GM12875 (cell line): ENCODE measurements around the gene TIAM2.
"Not testable (repeated sequence)": the region's sequence is repeated elsewhere in the genome, so short reads cannot be mapped to it uniquely, and the experiment has no call there.

ENCODE experiments used
- H3K4me3 ChIP-seq: one replicate; pipeline ENCODE4 v1.5.1; 2011; ENCODE audit warnings: low read depth, low read length, control low read depth
- TF ChIP-seq, protein P1 (sequence below): IDR thresholded peaks from 2 replicates; pipeline ENCODE4 v1.5.1; 2011; ENCODE audit warnings: low read depth, mild to moderate bottlenecking, control low read depth, inconsistent platforms, low read length, moderate library complexity, borderline replicate concordance; ENCODE audit not compliant: insufficient read depth

The TIAM2 gene

DNA sequence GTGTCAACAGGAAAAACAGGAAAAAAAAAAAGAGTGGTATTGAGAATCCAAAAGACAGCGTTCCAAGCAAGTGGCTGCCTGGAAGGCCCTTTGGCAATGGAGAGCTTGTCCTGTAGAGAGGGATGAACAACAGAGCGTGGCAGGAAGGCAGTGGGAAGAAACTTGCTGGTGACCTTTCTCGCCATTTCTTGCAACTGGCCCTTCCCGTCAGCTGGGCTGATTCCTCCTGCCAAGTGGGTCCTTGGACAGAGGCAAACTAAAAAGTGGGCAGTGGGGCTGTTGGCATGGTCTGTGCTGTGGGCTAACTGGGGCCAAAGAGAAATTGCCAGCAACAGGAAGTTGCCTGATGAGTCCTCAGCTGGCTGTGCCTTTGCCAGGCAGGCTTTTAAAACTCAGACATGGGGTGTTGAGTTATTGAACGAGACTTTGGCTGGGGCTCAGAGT lies 224.8 kb downstream of the TIAM2 start:
- no peak overlapping the region for H3K4me3 ChIP-seq
- TF ChIP-seq, protein P1, sequence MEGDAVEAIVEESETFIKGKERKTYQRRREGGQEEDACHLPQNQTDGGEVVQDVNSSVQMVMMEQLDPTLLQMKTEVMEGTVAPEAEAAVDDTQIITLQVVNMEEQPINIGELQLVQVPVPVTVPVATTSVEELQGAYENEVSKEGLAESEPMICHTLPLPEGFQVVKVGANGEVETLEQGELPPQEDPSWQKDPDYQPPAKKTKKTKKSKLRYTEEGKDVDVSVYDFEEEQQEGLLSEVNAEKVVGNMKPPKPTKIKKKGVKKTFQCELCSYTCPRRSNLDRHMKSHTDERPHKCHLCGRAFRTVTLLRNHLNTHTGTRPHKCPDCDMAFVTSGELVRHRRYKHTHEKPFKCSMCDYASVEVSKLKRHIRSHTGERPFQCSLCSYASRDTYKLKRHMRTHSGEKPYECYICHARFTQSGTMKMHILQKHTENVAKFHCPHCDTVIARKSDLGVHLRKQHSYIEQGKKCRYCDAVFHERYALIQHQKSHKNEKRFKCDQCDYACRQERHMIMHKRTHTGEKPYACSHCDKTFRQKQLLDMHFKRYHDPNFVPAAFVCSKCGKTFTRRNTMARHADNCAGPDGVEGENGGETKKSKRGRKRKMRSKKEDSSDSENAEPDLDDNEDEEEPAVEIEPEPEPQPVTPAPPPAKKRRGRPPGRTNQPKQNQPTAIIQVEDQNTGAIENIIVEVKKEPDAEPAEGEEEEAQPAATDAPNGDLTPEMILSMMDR, result no peak

DNA sequence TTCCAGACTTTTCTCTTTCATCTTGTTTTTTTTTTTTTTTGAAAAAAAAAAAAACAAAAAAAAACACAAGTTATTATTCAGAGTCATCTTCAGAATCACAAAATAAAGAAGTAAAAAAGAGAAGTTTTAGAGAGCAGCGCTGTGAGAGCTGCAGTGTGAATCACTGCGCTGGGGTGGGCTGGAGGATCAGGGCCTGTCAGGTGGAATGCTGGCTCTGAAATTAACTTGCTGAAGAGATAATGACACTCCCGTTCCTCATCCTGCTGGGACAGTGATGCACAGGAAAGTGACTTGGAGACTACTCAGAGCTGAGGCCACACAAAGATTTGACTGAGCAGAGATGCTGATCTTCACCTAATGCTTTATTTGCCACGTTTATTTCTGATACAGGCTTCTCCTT lies 226.0 kb downstream of the TIAM2 start:
- TF ChIP-seq, protein P1, result no peak

DNA sequence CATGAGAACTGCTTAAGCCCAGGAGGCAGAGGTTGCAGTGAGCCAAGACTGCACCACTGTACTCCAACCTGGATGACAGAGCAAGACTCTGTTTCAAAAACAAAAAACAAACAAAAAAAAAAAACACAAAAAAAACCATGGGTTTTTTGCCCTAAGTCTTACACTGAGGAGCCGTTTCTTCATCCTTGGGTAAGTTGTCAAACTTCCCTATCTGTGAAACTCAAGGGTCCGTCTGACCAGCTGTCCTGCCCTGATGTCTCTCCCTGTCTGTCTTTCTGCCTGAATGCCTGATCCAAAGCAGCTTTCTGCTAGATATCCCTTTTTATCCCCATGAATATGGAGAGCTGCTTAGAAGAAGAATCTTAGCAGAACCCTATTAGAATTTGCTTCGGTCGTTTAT lies 227.4 kb downstream of the TIAM2 start:
- TF ChIP-seq, protein P1, result no peak
- H3K4me3 ChIP-seq, result no peak overlapping the region

More for the DNA sequence above, 226.0 kb downstream of the TIAM2 start:
- no peak overlapping the region for H3K4me3 ChIP-seq

DNA sequence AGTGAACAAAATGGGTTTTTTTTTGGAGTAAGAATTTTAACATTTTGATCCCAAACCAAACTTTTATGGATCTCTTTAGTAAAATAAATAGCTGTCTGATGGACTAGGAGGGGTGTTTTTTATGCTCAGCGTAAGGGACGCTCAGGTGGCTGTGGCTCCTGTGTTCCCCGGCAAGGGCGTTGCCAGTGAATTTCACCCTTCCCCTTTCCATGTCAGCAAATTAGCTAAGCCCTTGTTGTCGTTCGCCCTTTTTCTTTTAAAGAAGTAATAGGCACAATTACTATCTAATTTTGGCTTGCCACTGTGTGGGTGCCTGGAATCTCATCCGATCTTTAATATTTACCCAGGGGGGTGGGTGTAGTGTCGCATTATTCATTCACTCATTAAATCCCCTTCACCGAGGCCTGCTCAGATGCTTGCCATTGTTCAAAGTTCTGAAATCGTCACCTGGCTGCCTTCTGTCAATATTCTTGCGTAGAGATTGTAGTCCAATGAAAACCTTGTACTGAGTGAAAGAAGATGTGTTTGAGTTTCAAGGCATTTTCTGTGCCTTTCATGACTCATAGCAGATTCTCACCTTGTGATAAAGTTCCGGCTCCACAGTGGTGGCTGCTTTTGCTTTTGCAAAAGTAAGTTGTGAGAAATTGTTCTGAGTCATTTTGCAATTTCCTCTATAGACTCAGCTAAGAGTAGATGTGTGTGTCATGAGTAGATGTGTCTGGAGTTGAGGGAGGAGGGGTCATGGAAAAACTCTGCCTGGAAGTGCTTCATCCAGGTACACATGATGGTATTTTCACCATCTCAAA lies 228.7 kb downstream of the TIAM2 start:
- TF ChIP-seq, protein P1, result no peak

DNA sequence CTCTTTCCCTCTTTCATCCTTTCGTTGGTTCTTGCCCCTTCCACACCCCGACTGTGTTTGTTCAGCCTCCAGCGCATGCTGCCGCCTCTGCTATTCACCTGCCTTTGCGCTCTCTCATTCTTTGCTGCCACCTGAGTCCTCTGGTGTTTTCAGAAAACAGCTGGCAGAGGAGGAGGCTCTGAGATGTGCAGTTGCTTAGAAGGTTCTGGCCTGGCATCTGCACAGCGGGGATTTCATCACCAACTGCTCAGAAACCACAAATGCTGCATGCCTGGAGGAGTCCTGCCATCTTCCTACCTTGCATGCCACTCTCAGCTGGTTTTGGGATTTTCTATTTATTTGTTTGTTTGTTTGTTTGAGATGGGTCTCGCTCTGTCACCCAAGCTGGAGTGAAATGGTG lies 229.5 kb downstream of the TIAM2 start:
- no peak overlapping the region for H3K4me3 ChIP-seq
- TF ChIP-seq, protein P1, result no peak

More for the DNA sequence above, 228.7 kb downstream of the TIAM2 start:
- H3K4me3 ChIP-seq, result no peak overlapping the region

DNA sequence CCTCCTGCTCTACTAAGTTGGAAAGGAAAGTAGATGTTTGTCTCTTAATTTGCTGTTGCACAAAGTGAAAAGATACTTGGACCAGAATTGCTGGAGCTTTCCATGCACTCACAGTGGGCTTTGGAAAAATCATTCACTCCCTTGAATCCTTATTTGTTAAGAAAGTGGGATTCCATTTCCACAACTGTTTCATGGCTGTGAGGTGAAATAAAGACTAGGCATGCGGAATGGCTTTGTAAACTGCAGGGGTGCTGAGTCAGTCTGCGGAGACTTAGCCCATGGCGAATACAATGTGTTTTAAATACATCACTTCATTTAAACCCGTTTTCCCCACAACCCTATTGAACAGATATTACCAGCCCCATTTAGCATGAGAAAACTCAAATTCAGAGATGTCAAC lies 231.9 kb downstream of the TIAM2 start:
- TF ChIP-seq, protein P1, result no peak
- H3K4me3 ChIP-seq, result no peak overlapping the region

DNA sequence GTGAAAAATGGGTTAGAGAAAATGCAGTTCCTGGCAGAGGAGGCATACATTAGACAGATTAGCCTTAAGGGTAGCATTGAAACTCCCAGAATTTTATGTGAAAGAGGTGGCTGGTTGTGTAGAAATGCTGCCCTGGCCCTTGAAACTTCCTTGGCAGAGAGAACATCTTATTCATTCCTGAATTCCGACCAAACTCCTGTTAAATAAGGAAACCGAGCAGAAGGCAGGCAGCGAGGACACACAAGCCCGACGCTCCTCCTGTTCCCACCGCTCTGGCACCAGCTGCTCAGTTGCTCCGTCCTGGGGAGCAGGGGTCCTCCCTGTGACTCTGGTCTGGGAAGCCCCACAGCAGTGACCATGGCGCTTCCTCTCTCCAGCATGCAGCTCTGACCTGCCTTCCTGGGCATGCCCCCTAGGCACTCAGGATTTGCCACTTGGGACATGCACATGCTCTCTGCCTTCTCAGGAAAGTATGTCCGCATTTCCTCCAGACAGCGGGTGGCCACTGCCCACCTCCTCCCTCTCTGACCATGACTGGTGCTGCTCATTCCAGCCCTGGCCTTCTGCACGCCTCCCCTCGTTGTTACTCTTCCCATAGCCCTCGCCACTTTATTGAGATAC lies 233.5 kb downstream of the TIAM2 start:
- no peak overlapping the region for H3K4me3 ChIP-seq
- TF ChIP-seq, protein P1, result no peak

DNA sequence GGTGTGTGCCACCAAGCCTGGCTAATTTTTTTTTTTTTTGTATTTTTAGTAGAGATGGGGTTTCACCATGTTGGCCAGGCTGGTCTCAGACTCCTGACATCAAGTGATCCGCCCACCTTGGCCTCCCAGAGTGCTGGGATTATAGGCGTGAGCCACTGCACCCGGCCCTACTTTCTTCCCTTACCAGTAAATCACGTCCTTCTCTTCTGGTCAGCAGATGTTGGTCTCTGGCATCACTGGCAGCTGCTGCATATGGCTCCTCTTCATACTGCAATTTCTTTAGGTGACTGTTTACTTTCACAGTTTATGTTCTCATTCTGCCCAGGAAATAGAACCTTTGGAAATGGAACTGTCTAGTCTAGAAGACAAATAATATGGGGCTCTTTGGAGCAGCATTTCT lies 235.9 kb downstream of the TIAM2 start:
- not testable (repeated sequence) for H3K4me3 ChIP-seq
